GM21381 (cell line): ENCODE data around the gene GLI2.

ENCODE experiments used
- ATAC-seq: cut with Tn5 transposase; IDR thresholded peaks from one replicate; pipeline ENCODE4 v1.9.1; 2021; ENCODE audit warnings: mild to moderate bottlenecking, moderate library complexity; ENCODE audit not compliant: unreplicated experiment

GLI2 gene

DNA sequence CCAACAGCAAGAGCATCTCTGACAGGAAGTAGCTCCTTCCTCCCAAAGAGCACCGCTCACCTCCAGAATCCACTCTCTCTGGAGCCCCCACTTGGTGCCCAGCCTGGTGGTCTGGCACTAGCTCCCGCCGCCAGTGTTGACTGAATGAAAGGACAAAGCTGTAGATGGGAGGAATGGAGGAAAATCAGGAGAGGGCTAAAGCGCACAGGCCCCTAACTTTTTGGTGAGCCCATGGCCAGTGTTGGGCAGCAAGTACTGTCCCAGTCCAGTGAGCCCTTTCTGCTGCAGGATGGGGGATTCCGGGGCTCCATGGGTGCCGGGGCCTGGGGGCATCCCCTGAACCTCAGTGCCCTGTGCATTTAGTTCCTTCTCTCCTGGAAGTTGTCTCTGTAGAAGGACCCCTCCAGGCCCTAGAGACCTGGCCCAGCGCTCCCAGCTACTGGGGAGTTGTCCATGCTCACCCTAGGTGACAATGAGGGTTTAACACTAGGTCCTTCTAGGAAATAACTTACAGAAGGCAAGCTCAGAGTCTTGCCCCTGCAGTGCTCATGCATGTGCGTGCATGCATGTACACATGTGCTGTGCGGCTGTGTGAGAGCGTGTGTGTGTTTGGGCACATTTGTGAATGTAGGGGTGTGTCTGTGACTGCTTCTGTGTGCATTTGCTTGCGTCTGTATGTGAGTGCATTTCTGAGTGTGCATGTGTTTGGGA is 33.6 kb downstream of the GLI2 start:
- no peak for ATAC-seq

DNA sequence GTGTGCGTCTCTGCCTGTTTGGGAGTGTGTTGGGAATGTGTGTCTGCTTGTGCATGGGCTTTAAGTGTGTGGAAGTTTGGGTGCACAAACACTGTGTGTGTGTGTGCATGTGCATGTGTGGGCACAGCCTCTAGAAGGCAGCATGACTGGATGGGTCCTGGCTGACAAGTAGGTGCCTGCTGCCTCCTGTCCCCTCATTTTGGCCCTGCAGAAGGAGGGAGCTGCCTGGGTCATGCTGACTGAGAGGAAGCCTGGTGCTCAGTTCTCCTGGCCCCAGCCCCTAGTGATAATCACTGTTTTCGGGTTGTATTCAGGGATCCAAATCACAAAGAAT is 34.1 kb downstream of the GLI2 start:
- ATAC-seq, result no peak

DNA sequence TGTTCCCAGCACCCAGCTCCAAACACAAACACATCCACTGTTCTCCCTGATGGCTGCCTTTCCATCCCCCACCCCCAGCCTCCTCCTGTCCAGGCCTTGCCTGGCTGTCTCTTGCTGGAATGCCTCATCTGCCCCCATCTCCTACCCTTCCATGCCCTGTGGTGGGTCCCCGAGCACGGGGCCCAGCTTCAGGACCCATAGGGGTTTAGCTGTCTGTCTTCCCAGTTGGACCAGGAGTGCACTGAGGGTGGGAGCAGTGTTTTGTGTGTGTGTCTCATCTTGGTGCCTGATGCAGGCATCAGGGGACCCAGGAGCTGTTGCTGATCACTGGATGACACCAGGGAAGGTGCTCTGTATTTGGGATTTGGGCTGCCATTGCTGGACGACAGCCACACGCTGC is 34.5 kb downstream of the GLI2 start:
- ATAC-seq, result no peak

- ATAC-seq, result no peak
These were observed 35.0 kb downstream of the GLI2 start for GRCh38 chr2:120770641-120771040.

DNA sequence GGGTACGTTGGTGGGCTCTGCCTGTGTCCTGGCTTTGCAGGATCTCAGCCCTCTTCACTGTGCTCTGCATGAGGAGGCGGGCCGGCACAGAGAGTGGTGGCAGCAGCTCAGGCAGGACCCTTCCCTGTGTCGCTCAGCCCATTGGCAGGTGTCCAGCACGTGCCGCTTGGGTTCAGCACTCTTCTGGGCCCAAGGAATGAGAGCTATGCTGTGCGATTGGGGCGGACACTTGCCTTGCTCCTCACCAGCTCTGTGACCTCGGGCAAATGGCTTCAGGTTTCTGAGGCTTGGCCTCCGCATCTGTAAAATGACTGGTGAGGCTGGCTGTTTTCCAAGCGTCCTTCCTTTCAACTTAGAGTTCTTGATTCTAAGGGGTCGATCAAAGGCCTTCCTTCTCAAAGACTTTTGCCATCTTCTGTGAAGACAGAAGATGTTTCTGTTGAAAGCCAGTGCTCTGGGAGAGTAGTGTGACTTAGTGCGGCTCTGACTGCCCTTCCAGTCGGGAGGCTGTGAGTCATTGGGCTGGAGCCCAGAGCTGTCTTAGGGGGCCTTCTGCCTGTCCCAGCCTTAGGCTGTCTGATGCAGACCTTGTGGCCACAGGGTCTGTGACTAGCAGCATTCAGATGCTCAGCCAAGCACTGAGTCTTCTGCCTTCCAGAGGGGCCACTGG is 35.6 kb downstream of the GLI2 start:
- no peak for ATAC-seq

DNA sequence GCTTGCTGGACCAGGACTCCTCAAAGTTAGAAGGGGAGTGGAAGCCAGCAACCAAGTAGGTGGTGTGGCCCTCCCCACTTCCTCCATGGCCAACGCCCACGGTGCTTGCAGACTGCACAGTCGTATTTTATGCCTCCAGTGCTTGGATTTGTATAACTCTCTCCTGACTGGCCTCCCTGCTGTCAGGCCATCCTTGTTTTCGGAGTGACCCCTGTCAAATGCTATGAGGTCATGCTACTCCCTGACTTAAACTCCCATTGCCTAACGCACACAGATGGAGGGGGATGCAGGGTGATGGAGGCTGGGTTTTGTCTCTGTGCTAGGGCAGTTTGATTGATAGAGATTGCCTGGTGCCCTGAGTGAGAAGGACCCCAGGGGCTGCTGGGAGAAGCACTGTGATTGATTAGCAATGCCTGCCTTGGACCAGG is 36.1 kb downstream of the GLI2 start:
- ATAC-seq, result no peak

DNA sequence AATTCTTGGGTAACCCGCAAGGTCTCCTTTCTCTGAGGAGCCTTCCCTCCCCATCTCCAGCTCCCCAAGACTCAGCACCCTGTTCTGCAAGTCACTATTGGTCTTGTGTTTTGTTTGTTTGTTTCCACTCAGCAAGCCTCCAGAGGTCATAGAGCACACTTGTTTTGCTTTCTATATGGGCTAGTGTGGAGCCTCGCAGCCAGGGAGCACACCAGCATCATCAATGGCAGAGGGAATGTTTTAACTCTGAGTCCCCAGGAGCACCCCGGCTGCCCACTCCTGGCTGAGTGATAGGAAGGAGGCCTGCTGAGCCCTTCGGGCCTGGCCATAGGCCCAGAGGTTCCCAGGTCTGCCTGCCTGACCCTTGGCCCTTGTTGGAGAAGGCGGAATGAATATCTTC is 36.6 kb downstream of the GLI2 start:
- ATAC-seq, result no peak

DNA sequence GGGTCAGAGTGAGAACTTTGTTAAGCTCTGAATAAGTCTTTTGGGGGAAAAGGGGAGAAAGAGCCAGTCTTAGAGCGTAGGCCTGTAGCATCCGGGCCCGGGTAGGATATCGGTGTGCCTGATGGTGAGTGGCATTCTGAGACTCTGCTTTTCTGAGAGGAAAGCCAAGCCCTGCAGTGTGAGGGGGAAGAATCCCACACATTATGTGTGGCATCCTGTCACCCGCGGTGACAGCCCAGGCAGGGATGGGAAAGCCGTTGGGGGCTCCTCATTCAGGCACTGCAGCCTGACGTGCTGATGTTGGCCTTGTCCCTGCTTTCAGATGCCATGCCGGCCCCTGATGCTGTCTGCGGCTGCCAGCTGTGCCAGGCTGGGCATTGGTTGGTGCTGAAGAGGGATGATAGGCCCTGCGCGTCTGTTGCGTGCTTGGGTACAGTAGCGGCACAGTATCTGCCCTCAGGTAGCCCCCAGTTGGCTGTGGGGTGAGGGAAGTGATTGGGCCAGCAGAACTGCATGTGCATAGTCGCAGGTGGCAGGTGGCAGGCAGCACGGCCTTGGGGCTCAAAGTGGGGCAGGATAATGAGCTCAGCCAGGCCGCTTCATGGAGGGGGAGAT is 37.6 kb downstream of the GLI2 start:
- no peak for ATAC-seq

DNA sequence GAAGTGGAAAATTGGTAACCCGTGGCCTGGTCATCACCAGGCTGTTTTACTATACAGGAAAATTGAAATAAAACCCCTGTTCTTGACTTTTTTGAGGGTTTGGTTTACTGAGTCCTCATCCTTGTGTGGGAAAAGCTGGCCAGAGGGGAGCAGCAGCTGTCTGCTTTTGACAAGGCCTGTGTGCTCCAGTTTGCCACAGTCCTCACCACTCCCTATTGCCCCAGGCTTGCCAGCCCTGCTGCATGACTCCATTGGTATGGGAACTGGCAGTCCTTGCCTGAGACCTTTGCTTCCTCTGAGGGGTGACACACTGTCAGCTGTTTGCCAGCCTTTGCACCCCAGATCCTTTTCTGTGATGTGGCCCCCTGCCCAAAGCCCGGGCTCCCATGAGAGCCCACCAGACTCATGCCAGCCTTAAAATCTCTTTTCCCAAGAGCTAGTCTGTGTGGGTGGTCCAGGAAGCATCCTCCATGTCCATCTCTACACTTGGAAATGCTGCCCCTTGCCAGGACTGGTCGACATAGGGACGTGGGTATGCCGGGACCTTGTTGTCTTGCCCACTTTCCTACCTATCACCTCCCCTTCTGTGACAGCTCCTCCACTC is 39.0 kb downstream of the GLI2 start:
- ATAC-seq, result no peak

DNA sequence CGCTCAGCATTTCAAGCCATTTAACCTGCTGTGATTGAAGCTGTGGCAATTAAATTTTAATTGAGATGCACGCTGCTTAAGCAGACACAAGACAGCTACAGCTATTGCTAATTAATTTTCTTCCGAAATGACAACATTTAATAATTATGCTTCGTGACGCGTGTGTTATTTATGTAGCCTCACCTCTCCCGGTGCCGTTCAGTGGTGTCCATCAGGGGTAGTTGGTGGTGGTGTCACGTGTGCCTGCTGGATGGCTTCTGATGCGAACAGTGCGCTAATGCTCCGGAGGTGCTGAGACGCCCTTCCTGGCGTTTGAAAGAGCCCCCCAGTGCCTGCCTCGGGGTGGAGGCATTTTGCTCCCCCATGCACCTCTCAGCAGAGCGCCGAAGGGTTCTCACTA is 39.5 kb downstream of the GLI2 start:
- ATAC-seq, result no peak

DNA sequence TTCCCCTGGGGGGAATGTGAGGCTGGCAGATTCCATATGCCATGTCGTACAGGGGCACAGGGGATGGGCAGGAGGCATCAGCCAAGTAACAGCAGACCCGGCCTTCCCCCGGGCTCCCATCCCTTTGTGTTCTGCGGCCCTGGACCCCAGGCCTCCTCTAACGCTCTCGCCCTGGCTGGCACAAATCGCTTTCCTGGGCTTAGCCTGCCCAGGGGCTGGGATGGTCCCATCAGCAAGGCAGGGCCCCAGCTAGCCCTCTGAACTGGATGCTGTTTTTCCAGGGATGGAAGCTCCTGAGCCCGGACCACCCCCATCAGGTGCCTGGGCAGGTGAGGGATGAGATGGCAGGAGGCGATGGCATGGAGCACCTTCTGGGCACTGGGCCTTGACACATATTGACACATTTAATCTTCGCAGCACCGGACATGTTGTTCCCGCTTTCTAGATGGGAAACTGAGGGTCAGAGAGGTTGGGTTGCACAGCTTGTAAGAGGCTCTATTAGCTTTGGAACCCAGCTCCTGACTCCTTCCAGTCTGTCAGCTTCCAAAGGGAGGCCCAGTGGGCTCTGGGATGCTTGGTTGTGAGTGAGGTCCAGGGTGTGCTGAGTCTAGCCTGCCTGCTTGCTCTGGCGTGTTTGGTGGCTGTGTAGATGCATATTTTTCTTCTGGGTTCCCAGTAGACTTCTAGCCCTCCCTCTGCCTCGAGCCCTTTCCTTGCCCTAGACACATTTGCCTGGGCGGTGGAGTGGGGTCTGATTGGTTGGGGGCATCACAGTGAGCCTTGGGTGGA is 40.3 kb downstream of the GLI2 start:
- no peak for ATAC-seq

GRCh38 chr2:120776649-120777048 is 41.0 kb downstream of the GLI2 start:
- no peak for ATAC-seq

GRCh38 chr2:120777170-120777751 is 41.6 kb downstream of the GLI2 start:
- no peak for ATAC-seq

- no peak for ATAC-seq
These were observed 42.1 kb downstream of the GLI2 start for GRCh38 chr2:120777787-120778186.

DNA sequence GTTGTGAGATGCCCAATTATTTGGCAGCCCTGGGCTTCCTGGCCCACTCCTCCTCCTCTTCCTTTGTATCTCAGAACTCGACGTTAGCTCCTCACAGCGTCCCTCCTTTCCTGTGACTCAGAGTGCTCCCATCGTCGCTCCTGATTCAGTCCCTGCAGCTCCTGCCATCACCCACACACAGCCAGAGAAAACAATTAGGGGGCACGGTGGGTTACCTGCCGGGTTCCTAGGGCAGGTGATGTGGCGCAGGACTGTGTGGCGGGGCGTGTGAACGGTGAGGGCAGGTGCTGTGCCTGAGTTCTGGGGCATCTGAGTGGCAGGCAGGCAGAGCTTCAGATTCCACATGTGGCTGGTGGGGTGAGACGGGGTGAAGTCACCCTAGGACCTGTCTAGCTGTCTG is 42.6 kb downstream of the GLI2 start:
- no peak for ATAC-seq

GRCh38 chr2:120779781-120780283 is 44.2 kb downstream of the GLI2 start:
- ATAC-seq, result no peak

DNA sequence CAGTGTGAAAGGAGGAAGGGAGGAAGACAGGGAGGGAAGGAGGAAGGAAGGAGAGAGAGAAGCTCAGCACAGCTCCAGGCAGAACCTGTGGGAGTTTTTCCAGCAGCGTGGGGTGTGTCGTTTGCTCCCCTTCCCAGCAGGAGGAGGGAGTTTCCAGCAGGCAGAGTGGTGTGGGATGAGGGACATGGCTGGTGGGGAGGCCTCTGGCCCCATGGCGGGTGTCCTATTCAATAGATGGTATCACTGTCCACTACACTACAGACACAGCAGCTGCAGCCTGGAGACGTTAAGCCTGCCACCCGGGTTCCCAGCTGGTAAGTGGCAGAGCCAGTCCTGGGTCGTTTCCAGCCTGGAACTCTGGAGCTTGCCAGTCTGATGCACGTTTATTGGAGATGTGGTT is 44.7 kb downstream of the GLI2 start:
- ATAC-seq, result no peak

GRCh38 chr2:120783371-120783791 is 47.7 kb downstream of the GLI2 start:
- no peak for ATAC-seq

DNA sequence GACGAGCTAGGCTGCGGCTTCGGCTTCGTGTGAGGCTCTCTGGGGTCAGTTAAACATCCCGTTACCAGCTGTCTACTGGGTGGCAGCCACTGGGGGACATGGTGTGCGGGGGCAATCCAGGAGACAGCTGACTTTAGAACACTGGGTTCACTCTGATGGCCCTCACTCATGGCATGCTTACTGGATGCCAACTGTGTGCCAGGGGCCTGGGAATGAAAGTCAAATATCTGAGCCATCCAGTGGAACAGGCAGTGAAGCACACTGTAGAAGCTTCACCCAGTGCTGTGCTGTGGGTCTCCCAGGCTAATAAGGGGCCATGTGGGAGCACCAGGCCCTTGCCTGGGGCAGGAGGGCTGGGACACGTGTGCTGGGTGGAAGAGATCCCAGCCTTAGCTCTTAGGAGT is 48.3 kb downstream of the GLI2 start:
- ATAC-seq, result no peak
